GM23338 (cell line): ENCODE results near the gene TEX36. TPM values are rescaled to one million over a fixed set of nuclear protein-coding genes. Genes with fewer than 3 reads are reported as not detected.

Source experiments
- ATAC-seq: fragments of 200-7000 bp; cut with Tn5 transposase; 3 replicates; pipeline ENCODE4 v1.9.1; 2020
- DNase-seq: peaks from one replicate; pipeline ENCODE4 v3.0.0-alpha.2; 2015; ENCODE audit warnings: low spot score
- H2AFZ ChIP-seq: fragments of 200-600 bp; sonication (generic); 2 replicates; pipeline ENCODE4 v1.8.0; 2016; ENCODE audit warnings: antibody characterized with exemption, mild to moderate bottlenecking, moderate library complexity
- H3F3A ChIP-seq: fragments of 200-600 bp; sonication (generic); replicated peaks from 2 replicates; pipeline ENCODE4 v1.8.0; 2017; ENCODE audit warnings: antibody characterized with exemption, mixed run types, low read depth
- H3K27ac ChIP-seq: fragments of 200-600 bp; sonication (generic); 2 replicates; pipeline ENCODE4 v1.6.1; 2016; ENCODE audit warnings: low read depth
- H3K27me3 ChIP-seq: fragments of 200-600 bp; sonication (generic); 2 replicates; pipeline ENCODE4 v1.8.0; 2016; ENCODE audit warnings: mild to moderate bottlenecking, mixed run types, moderate library complexity; ENCODE audit not compliant: insufficient read depth
- H3K36me3 ChIP-seq: fragments of 200-600 bp; sonication (generic); 2 replicates; pipeline ENCODE4 v1.8.0; 2016; ENCODE audit warnings: mild to moderate bottlenecking; ENCODE audit not compliant: insufficient read depth
- H3K4me1 ChIP-seq: fragments of 200-600 bp; sonication (generic); 2 replicates; pipeline ENCODE4 v1.8.0; 2016; ENCODE audit warnings: mild to moderate bottlenecking, moderate library complexity; ENCODE audit not compliant: insufficient read depth
- H3K4me2 ChIP-seq: fragments of 200-600 bp; sonication (generic); 2 replicates; pipeline ENCODE4 v1.7.1; 2017; ENCODE audit warnings: mixed run types
- H3K4me3 ChIP-seq: fragments of 200-600 bp; sonication (generic); 2 replicates; pipeline ENCODE4 v1.6.1; 2016; ENCODE audit warnings: mixed run types
- H3K79me2 ChIP-seq: fragments of 200-600 bp; sonication (generic); replicated peaks from 2 replicates; pipeline ENCODE4 v1.8.0; 2017; ENCODE audit warnings: mild to moderate bottlenecking; ENCODE audit not compliant: insufficient read depth
- H3K9me2 ChIP-seq: fragments of 200-600 bp; sonication (generic); 2 replicates; pipeline ENCODE4 v1.8.0; 2017; ENCODE audit not compliant: insufficient read depth
- H4K20me1 ChIP-seq: fragments of 200-600 bp; sonication (generic); replicated peaks from 2 replicates; pipeline ENCODE4 v1.8.0; 2017; ENCODE audit warnings: mild to moderate bottlenecking; ENCODE audit not compliant: insufficient read depth
- H3K27ac Mint-ChIP-seq: 2 replicates; pipeline ENCODE4 v1.8.0; 2020; ENCODE audit warnings: inconsistent platforms, mild to moderate bottlenecking, moderate library complexity, mixed read lengths
- H3K27me3 Mint-ChIP-seq: 3 replicates; pipeline ENCODE4 v1.8.0; 2022; ENCODE audit warnings: low read depth, mild to moderate bottlenecking, moderate library complexity, mixed read lengths, inconsistent platforms; ENCODE audit not compliant: insufficient read depth, poor library complexity
- H3K36me3 Mint-ChIP-seq: 3 replicates; pipeline ENCODE4 v1.8.0; 2021; ENCODE audit warnings: low read depth, mild to moderate bottlenecking, inconsistent platforms, moderate library complexity, mixed read lengths
- H3K4me1 Mint-ChIP-seq: 3 replicates; pipeline ENCODE4 v1.8.0; 2020; ENCODE audit warnings: mild to moderate bottlenecking, inconsistent platforms, mixed read lengths
- H3K4me3 Mint-ChIP-seq: 3 replicates; pipeline ENCODE4 v1.8.0; 2021; ENCODE audit warnings: moderate library complexity, mild to moderate bottlenecking, inconsistent platforms, mixed read lengths
- H3K9me3 Mint-ChIP-seq: 3 replicates; pipeline ENCODE4 v1.8.0; 2020; ENCODE audit warnings: moderate library complexity, mild to moderate bottlenecking, inconsistent platforms, mixed read lengths
- CREB1 ChIP-seq: fragments of 250-450 bp; sonication (Bioruptor Pico); IDR thresholded peaks from 2 replicates; pipeline ENCODE4 v1.5.0; 2020; ENCODE audit warnings: low read depth, mild to moderate bottlenecking, moderate library complexity
- EZH2 ChIP-seq: fragments of 200-600 bp; sonication (generic); IDR thresholded peaks from one replicate; pipeline ENCODE4 v1.8.0; 2017; ENCODE audit warnings: antibody characterized with exemption, mild to moderate bottlenecking, low read depth; ENCODE audit not compliant: unreplicated experiment
- EZH2phosphoT487 ChIP-seq: fragments of 200-600 bp; sonication (generic); IDR thresholded peaks from one replicate; pipeline ENCODE4 v1.8.1; 2018; ENCODE audit warnings: antibody characterized with exemption; ENCODE audit not compliant: unreplicated experiment
- JUNB ChIP-seq: IDR thresholded peaks from one replicate; pipeline ENCODE4 v1.6.1; 2016; ENCODE audit warnings: antibody characterized with exemption; ENCODE audit not compliant: unreplicated experiment
- NANOG ChIP-seq: IDR thresholded peaks from 2 replicates; pipeline ENCODE4 v1.6.1; 2016; ENCODE audit warnings: antibody characterized with exemption, borderline replicate concordance
- POLR2AphosphoS5 ChIP-seq: IDR thresholded peaks from 2 replicates; pipeline ENCODE4 v1.6.1; 2016; ENCODE audit warnings: antibody characterized with exemption, low read depth
- STAT1 ChIP-seq: IDR thresholded peaks from one replicate; pipeline ENCODE4 v1.6.1; 2016; ENCODE audit warnings: antibody characterized with exemption; ENCODE audit not compliant: unreplicated experiment
- ZNF114 ChIP-seq: fragments of 250-450 bp; sonication (Bioruptor Pico); IDR thresholded peaks from 2 replicates; pipeline ENCODE4 v1.5.0; 2020; ENCODE audit warnings: mild to moderate bottlenecking, moderate library complexity
- ZNF331 ChIP-seq: fragments of 250-450 bp; sonication (Bioruptor Pico); IDR thresholded peaks from 2 replicates; pipeline ENCODE4 v1.5.0; 2020; ENCODE audit warnings: low read depth, mild to moderate bottlenecking, moderate library complexity
- polyA plus RNA-seq: library from polyadenylated mRNA; unstranded; fragments of >200 nt; fragmentation: Nextera tagmentation; extraction: Ambion mirVana; gene quantifications from 2 replicates; pipeline ENCODE4 v1.2.1, GENCODE V29; 2016
- total RNA-seq: library from RNA; depleted of rRNA; stranded (reverse); fragments of >200 nt; shearing (Covaris generic); gene quantifications from 2 replicates; pipeline ENCODE4 v1.2.3, GENCODE V29; 2014
- TF ChIP-seq, protein P1 (sequence below): fragments of 250-450 bp; sonication (Bioruptor Pico); IDR thresholded peaks from 2 replicates; pipeline ENCODE4 v1.5.0; 2020; ENCODE audit warnings: mild to moderate bottlenecking, moderate library complexity
- TF ChIP-seq, protein P2 (sequence below), 2 experiments: fragments of 200-600 bp in 1 of 2; sonication (generic) in 1 of 2; conservative IDR thresholded peaks; 2 replicates each; pipeline versions ENCODE4 v1.5.1 to v1.6.1; 2016 to 2017; ENCODE audit warnings: antibody characterized with exemption in 2 of 2, low read depth in 2 of 2, mild to moderate bottlenecking in 2 of 2, moderate library complexity in 1 of 2

The TEX36 gene
- total and polyA plus RNA-seq, 2 experiments from 2014 or later: not detected

DNA sequence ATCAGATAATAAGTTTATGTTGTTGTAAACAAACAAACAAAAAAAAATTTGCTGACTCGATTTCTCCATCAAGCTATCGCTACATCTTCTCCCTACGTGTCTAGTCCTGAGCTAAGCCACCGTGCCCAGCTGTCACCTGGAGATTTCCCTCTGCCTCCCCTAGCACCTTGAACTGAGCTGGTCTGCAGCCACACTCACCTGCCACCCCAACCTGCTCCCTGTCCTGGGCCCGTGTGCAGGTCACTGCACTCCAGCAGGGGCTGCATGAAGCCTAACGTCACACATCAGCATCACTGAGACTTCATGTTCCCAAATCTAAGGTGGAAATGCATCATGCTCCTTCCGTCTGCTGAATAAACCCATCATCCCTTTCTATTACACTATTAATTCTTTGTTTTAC, 44.4 kb downstream of the TEX36 start:
- peaks cover 15% of the 10 kb centered on the region for H3K27me3 Mint-ChIP-seq
- H3K4me3 Mint-ChIP-seq: no peak overlapping the region
- Histone ChIP-seq H3K36me3 (no peaks in the 10 kb centered on the region), H3K4me2 (no peak overlapping the region), H3K4me3 (no peak overlapping the region), H3F3A (no peaks in the 10 kb centered on the region), H3K9me2 (no peaks in the 10 kb centered on the region), H3K4me1 (no peaks in the 10 kb centered on the region), H2AFZ (peak overlapping the region; percentile 32; the same call in 1 of the 2 replicates), H3K27me3 (no peaks in the 10 kb centered on the region), H3K79me2 (no peaks in the 10 kb centered on the region), H4K20me1 (no peaks in the 10 kb centered on the region), H3K27ac (no peak overlapping the region)
- H3K27ac Mint-ChIP-seq: no peak overlapping the region
- peaks cover 14% of the 10 kb centered on the region for H3K4me1 Mint-ChIP-seq
- no peaks in the 10 kb centered on the region for H3K36me3 Mint-ChIP-seq
- peak; percentile 77 for ATAC-seq
- no peaks in the 10 kb centered on the region; the same call in 2 of the 3 replicates for H3K9me3 Mint-ChIP-seq
- TF ChIP-seq POLR2AphosphoS5: no peak
- TF ChIP-seq JUNB: no peak
- no peak for TF ChIP-seq EZH2phosphoT487
- TF ChIP-seq ZNF331: no peak
- TF ChIP-seq, protein P1, sequence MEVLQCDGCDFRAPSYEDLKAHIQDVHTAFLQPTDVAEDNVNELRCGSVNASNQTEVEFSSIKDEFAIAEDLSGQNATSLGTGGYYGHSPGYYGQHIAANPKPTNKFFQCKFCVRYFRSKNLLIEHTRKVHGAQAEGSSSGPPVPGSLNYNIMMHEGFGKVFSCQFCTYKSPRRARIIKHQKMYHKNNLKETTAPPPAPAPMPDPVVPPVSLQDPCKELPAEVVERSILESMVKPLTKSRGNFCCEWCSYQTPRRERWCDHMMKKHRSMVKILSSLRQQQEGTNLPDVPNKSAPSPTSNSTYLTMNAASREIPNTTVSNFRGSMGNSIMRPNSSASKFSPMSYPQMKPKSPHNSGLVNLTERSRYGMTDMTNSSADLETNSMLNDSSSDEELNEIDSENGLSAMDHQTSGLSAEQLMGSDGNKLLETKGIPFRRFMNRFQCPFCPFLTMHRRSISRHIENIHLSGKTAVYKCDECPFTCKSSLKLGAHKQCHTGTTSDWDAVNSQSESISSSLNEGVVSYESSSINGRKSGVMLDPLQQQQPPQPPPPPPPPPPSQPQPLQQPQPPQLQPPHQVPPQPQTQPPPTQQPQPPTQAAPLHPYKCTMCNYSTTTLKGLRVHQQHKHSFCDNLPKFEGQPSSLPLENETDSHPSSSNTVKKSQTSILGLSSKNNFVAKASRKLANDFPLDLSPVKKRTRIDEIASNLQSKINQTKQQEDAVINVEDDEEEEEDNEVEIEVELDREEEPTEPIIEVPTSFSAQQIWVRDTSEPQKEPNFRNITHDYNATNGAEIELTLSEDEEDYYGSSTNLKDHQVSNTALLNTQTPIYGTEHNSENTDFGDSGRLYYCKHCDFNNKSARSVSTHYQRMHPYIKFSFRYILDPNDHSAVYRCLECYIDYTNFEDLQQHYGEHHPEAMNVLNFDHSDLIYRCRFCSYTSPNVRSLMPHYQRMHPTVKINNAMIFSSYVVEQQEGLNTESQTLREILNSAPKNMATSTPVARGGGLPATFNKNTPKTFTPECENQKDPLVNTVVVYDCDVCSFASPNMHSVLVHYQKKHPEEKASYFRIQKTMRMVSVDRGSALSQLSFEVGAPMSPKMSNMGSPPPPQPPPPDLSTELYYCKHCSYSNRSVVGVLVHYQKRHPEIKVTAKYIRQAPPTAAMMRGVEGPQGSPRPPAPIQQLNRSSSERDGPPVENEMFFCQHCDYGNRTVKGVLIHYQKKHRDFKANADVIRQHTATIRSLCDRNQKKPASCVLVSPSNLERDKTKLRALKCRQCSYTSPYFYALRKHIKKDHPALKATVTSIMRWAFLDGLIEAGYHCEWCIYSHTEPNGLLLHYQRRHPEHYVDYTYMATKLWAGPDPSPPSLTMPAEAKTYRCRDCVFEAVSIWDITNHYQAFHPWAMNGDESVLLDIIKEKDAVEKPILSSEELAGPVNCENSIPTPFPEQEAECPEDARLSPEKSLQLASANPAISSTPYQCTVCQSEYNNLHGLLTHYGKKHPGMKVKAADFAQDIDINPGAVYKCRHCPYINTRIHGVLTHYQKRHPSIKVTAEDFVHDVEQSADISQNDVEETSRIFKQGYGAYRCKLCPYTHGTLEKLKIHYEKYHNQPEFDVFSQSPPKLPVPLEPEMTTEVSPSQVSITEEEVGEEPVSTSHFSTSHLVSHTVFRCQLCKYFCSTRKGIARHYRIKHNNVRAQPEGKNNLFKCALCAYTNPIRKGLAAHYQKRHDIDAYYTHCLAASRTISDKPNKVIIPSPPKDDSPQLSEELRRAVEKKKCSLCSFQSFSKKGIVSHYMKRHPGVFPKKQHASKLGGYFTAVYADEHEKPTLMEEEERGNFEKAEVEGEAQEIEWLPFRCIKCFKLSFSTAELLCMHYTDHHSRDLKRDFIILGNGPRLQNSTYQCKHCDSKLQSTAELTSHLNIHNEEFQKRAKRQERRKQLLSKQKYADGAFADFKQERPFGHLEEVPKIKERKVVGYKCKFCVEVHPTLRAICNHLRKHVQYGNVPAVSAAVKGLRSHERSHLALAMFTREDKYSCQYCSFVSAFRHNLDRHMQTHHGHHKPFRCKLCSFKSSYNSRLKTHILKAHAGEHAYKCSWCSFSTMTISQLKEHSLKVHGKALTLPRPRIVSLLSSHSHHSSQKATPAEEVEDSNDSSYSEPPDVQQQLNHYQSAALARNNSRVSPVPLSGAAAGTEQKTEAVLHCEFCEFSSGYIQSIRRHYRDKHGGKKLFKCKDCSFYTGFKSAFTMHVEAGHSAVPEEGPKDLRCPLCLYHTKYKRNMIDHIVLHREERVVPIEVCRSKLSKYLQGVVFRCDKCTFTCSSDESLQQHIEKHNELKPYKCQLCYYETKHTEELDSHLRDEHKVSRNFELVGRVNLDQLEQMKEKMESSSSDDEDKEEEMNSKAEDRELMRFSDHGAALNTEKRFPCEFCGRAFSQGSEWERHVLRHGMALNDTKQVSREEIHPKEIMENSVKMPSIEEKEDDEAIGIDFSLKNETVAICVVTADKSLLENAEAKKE (CRISPR knock-in tag): no peak
- TF ChIP-seq EZH2: no peak
- TF ChIP-seq, protein P2, sequence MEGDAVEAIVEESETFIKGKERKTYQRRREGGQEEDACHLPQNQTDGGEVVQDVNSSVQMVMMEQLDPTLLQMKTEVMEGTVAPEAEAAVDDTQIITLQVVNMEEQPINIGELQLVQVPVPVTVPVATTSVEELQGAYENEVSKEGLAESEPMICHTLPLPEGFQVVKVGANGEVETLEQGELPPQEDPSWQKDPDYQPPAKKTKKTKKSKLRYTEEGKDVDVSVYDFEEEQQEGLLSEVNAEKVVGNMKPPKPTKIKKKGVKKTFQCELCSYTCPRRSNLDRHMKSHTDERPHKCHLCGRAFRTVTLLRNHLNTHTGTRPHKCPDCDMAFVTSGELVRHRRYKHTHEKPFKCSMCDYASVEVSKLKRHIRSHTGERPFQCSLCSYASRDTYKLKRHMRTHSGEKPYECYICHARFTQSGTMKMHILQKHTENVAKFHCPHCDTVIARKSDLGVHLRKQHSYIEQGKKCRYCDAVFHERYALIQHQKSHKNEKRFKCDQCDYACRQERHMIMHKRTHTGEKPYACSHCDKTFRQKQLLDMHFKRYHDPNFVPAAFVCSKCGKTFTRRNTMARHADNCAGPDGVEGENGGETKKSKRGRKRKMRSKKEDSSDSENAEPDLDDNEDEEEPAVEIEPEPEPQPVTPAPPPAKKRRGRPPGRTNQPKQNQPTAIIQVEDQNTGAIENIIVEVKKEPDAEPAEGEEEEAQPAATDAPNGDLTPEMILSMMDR (conservative IDR thresholded peaks at IDR 0.05; ENCODE audit: low read depth in 2 of 2): no peak
- no peak for TF ChIP-seq NANOG
- no peak for TF ChIP-seq ZNF114 (CRISPR knock-in tag)
- TF ChIP-seq CREB1: no peak
- no peak for TF ChIP-seq STAT1
- no peak for DNase-seq
